Muscle layer of duodenum (tissue), 2 donors: Measurements from ENCODE around the gene OR10H1.
"Not testable (repeated sequence)": the region's sequence is repeated elsewhere in the genome, so short reads cannot be mapped to it uniquely, and the experiment has no call there.

ENCODE experiments used
- H3K27ac ChIP-seq: one replicate; pipeline ENCODE4 v1.7.0; 2013; ENCODE audit warnings: mild to moderate bottlenecking, low read length
- H3K27me3 ChIP-seq: one replicate; pipeline ENCODE4 v1.7.0; 2013; ENCODE audit warnings: low read depth, mild to moderate bottlenecking, control low read depth, low read length
- H3K36me3 ChIP-seq, 2 donors: one replicate each; pipeline ENCODE4 v1.7.0; 2013; ENCODE audit warnings: low read length in 2 of 2, control low read depth in 1 of 2, mild to moderate bottlenecking in 1 of 2; ENCODE audit not compliant: insufficient read depth in 2 of 2, control insufficient read depth in 1 of 2
- H3K4me1 ChIP-seq, 2 donors: one replicate each; pipeline ENCODE4 v1.7.0; 2013; ENCODE audit warnings: low read length in 2 of 2, mild to moderate bottlenecking in 2 of 2, control low read depth in 1 of 2, moderate library complexity in 1 of 2; ENCODE audit not compliant: insufficient read depth in 2 of 2, control insufficient read depth in 1 of 2
- H3K4me3 ChIP-seq, 2 donors: one replicate each; pipeline ENCODE4 v1.7.0; 2013; ENCODE audit warnings: low read length in 2 of 2, low read depth in 1 of 2, mild to moderate bottlenecking in 1 of 2
- H3K9me3 ChIP-seq, 2 donors: one replicate each; pipeline ENCODE4 v1.7.0; 2013; ENCODE audit warnings: low read length in 2 of 2, control low read depth in 1 of 2, mild to moderate bottlenecking in 1 of 2; ENCODE audit not compliant: control insufficient read depth in 1 of 2
- donor health status: healthy.

OR10H1 gene, protein sequence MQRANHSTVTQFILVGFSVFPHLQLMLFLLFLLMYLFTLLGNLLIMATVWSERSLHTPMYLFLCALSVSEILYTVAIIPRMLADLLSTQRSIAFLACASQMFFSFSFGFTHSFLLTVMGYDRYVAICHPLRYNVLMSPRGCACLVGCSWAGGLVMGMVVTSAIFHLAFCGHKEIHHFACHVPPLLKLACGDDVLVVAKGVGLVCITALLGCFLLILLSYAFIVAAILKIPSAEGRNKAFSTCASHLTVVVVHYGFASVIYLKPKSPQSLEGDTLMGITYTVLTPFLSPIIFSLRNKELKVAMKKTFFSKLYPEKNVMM

DNA sequence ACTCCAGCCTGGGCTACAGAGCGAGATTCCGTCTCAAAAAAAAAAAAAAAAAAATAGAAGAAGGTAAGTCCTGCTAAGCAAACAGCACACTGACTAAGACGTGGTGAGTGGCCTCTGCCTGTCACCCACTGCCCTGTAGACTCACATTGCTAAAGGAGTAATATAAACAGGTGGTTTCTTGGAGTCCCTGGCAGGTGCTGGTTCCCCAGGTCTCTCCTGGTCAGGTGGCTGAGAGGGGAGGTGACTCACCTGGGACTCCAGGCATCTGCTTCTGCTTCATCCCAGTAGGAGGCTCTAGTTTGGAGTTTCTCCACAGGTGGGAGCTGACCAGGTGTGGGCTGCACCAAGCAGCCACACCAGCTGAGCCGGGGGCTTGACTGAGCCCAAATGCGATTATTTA is at the start of gene OR10H1:
Gene OR10H1 (minus strand): TSS at position 359 of the 400 bp plus-strand sequence. CDS start 7,627 bp downstream, outside the sequence.
- Histone ChIP-seq H3K36me3 (no peaks in the 10 kb centered on the region), H3K27ac (no peak within 1 kb of the TSS), H3K4me1 (peaks cover 0 to 3% of the 10 kb centered on the region in 2 donors), H3K4me3 (no peak within 1 kb of the TSS), H3K27me3 (no peaks in the 10 kb centered on the region), H3K9me3 (no peaks in the 10 kb centered on the region)

DNA sequence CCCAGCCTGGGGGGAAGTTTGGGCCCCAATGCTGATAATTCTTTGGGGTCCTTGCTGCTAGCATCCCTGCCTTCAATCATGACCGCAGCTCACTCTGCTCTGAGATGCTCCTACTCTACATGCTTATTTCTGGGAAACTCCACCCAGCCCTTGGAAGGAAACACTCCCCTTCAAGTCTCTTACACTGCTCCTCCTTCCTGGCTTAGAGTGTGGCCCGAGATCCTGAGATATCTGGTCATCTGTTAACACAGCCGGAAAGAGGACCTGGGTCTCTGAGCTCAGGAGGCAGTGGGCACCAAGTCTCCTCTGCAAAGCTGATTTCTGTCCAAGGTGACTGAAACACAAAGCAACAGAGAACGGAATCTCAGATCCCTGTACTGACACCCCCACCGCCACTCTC is 49.4 kb upstream of the OR10H1 start:
- Histone ChIP-seq H3K36me3 (no peaks in the 10 kb centered on the region), H3K27ac (no peak overlapping the region), H3K4me1 (no peaks in the 10 kb centered on the region), H3K27me3 (peaks cover 4% of the 10 kb centered on the region), H3K4me3 (no peak overlapping the region), H3K9me3 (no peaks in the 10 kb centered on the region)

DNA sequence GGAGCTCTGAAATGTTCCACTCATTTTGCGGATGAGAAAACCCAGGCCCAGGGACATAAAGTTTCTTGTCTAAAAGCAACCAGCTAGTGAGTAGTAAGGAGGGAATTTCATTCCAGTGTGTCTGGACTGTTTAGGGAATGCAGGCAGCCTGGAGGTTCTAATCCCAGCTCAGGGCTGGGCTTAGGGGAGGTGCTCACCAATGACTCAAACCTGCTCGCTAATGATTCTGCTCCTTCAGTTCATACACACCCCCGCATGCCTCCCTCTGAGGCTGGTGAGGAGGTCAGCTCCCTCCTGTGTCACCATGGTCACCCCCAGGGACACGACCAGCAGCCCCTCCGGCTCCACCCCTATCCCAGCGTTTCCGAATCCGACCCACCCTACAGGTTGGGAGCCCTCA is 47.8 kb upstream of the OR10H1 start:
- Histone ChIP-seq H3K36me3 (no peaks in the 10 kb centered on the region), H3K27ac (no peak overlapping the region), H3K9me3 (no peaks in the 10 kb centered on the region), H3K27me3 (peaks cover 4% of the 10 kb centered on the region), H3K4me1 (no peaks in the 10 kb centered on the region), H3K4me3 (no peak overlapping the region)

- Histone ChIP-seq H3K27ac (no peak overlapping the region), H3K36me3 (no peaks in the 10 kb centered on the region), H3K27me3 (peaks cover 4% of the 10 kb centered on the region), H3K4me3 (no peak overlapping the region), H3K4me1 (no peaks in the 10 kb centered on the region), H3K9me3 (no peaks in the 10 kb centered on the region)
Observed at GRCh38 chr19:15862444-15862843, 47.0 kb upstream of the OR10H1 start.

DNA sequence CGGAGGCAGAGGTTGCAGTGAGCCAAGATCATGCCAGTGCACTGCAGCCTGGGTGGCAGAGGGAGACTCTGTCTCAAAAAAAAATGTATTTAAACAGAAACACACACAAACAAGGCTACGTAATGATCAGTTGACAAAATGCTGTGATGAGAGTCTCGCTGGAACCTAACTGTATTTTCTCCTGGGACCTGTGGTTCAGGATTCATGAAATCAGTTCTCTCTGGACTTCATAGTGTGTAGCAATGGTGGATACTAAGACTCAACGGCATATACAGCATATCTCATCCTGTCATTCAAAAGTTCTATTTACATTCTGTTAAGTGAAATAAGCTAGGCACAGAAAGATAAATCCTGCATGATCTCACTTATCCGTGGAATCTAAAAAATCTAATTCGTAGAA is 45.1 kb upstream of the OR10H1 start:
- Histone ChIP-seq H3K27ac (no peak overlapping the region), H3K4me1 (no peaks in the 10 kb centered on the region), H3K36me3 (no peaks in the 10 kb centered on the region), H3K9me3 (no peaks in the 10 kb centered on the region), H3K4me3 (no peak overlapping the region), H3K27me3 (peaks cover 4% of the 10 kb centered on the region)

GRCh38 chr19:15859187-15859586 is 43.7 kb upstream of the OR10H1 start:
- H3K36me3 ChIP-seq, result no peaks in the 10 kb centered on the region
- H3K9me3 ChIP-seq, result no peaks in the 10 kb centered on the region
- no peak overlapping the region for H3K4me3 ChIP-seq
- H3K4me1 ChIP-seq, result no peaks in the 10 kb centered on the region
- H3K27me3 ChIP-seq, result no peaks in the 10 kb centered on the region
- no peak overlapping the region for H3K27ac ChIP-seq

DNA sequence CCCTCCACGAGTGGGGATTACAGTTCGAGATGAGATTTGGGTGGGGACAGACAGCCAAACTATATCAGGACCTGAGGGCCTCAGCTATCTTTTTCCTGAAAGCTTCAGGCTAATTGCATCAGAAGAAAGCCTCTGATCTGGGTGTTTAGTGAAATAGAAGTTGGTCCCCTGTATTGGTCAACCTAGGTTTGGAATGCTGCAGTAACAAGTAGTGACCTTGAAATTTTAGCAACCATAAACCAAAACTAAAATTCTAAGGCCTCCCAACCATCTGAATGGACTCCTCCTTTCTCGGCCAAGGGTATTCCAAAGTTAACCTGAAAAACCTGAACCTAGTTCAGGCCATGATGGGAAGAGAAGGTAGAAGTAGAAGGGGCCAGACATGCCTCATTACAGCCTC is 34.9 kb upstream of the OR10H1 start:
- Histone ChIP-seq H3K27ac (no peak overlapping the region), H3K4me1 (no peaks in the 10 kb centered on the region), H3K4me3 (no peak overlapping the region), H3K36me3 (no peaks in the 10 kb centered on the region), H3K27me3 (no peaks in the 10 kb centered on the region), H3K9me3 (peaks cover 0 to 6% of the 10 kb centered on the region in 2 donors)

GRCh38 chr19:15846923-15847322 is 31.5 kb upstream of the OR10H1 start:
- Histone ChIP-seq H3K27me3 (no peaks in the 10 kb centered on the region), H3K9me3 (no peaks in the 10 kb centered on the region), H3K4me3 (no peak overlapping the region), H3K36me3 (no peaks in the 10 kb centered on the region), H3K4me1 (no peaks in the 10 kb centered on the region), H3K27ac (no peak overlapping the region)

DNA sequence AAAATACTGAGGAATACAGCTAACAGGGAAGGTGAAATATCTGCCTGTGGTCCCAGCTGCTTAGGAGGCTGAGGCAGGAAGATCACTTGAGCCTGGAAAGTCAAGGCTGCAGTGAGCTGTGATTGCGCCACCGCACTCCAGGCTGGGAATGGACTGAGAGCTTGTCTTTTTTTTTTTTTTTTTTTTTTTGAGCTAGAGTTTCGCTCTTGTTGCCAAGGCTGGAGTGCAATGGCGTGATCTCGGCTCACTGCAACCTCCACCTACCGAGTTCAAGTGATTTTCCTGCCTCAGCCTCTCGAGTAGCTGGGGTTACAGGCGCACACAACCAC is 28.4 kb upstream of the OR10H1 start:
- not testable (repeated sequence) for H3K27me3 ChIP-seq, H3K27ac ChIP-seq, H3K4me3 ChIP-seq, H3K36me3 ChIP-seq, H3K4me1 ChIP-seq, H3K9me3 ChIP-seq

DNA sequence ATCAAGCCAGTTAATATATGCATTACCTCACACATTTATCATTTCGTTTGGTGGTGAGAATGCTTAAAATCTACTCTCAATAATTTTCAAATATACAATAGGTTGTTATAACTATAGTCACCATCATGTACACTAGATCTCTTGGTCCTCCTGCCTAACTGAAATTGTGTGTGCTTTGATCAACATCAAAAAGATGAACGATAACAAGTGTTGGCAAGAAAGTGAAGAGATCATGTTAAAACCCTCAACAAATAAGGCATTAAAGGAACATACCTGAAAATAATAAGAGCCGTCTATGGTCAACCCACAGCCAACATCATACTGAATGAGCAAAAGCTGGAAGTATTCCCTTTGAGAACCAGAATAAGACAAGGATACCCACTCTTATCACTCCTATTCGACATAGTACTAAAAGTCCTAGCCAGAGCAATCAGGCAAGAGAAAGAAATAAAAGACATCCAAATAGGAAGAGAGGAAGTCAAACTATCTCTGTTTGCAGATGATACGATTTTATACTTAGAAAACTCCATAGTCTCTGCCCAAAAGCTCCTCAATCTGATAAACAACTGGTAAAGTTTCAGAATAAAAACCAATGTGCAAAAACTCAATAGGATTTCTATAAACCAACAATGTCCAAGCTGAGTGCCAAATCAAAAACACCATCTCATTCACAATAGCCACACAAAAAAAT is 27.9 kb upstream of the OR10H1 start:
- H3K27ac ChIP-seq, result no peak overlapping the region
- no peaks in the 10 kb centered on the region for H3K27me3 ChIP-seq
- H3K9me3 ChIP-seq, result no peaks in the 10 kb centered on the region
- no peak overlapping the region for H3K4me3 ChIP-seq
- no peaks in the 10 kb centered on the region for H3K36me3 ChIP-seq
- H3K4me1 ChIP-seq, result no peaks in the 10 kb centered on the region

DNA sequence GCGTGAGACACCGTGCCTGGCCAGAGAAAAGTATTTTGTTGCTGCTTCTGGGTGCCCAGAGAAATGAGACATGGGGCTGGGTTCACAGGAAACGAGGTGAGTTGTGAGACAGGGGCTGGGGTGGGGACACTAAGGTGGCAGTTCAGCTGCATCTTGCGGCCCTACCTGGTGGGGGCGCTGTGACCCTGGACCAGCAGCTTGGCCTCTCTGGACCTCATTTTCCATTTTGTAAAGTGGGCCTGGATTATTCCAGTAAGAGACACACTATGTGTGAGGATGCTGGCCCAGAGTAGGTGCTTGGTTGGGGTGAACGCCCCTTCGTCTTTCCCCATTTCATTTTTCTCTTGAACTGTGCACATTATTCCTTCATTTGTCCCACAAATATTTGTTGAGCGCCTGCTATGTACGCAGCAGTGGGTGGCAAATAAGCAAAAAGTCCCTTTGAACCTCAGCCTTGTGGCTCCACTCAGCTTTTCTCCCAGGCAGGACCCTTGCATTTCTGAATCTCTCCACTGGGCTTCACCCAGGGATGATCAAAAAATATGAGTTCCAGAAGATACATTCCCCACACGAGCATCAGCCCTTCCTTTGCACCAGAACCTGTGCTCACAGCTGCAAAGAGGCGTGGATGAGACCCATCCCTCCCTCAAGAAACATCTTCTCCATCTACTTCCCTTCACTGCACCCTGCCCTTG is 26.6 kb upstream of the OR10H1 start:
- H3K9me3 ChIP-seq, result no peaks in the 10 kb centered on the region

More for the DNA sequence above, 26.6 kb upstream of the OR10H1 start:
- H3K27ac ChIP-seq, result no peak overlapping the region
- H3K27me3 ChIP-seq, result no peaks in the 10 kb centered on the region
- no peaks in the 10 kb centered on the region for H3K4me1 ChIP-seq
- no peaks in the 10 kb centered on the region for H3K36me3 ChIP-seq
- H3K4me3 ChIP-seq, result no peak overlapping the region
